ENCODE results near the gene PGRMC2. TPM values are rescaled to one million over a fixed set of nuclear protein-coding genes. Genes with fewer than 3 reads are reported as not detected.

PGRMC2 gene
- polyA plus RNA-seq, 3 donors = 6.3 to 13.9 (median 7.3) TPM

DNA sequence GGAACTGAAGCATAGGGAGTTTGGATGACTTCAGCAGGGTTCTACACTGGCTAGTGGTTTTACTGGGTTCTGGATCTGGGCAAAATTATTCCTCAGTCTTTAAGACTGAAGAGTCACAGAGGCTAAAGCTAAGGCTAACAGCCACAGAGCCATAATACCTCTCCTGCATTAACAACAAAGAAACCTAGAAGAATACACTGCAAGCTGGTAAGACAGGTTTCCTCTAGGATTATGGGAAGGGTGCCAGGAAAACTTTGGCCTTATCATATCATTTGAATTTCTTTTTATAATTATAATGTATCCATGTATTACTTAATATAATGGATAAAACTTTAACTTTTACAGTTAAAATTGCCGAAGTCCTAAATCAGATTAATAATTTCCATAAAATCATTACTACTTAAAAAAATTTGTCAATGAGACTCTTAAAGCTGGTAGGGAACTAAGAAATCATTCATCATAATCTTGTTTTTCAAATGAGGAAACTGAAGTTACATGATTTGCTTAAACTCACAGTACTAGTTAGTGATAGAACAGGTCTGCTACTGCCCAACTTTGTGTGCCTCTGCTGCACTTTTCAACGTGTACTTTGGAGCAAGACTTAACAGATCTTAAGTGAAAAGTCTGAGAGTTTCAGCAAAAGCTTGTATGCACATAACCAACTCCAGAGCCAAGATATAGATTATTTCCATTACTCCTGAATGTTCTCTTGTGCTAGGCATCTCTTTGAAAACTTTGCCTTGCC, 24.2 kb upstream of the PGRMC2 start:
- TF ChIP-seq CTCF (IDR thresholded peaks at IDR 0.05) = no peak
- H3K36me3 Mint-ChIP-seq = no peaks in the 10 kb centered on the region
- no peak for DNase-seq
- Histone ChIP-seq H3K9ac (ENCODE audit: insufficient read depth, low read length, poor library complexity, severe bottlenecking) (no peak overlapping the region), H3K4me3 (replicated peaks in 1 of 3; ENCODE audit: low read depth in 2 of 3, low read length in 3 of 3) (no peak overlapping the region), H3K9me3 (replicated peaks in 1 of 2; ENCODE audit: control insufficient read depth in 1 of 2, insufficient read depth in 1 of 2, low read length in 2 of 2) (no peaks in the 10 kb centered on the region), H3K36me3 (replicated peaks in 1 of 2; ENCODE audit: control insufficient read depth in 1 of 2, insufficient read depth in 2 of 2, low read length in 2 of 2) (no peaks in the 10 kb centered on the region), H3K4me1 (ENCODE audit: control insufficient read depth in 1 of 2, insufficient read depth in 2 of 2, low read length in 2 of 2) (no peaks in the 10 kb centered on the region), H3K27me3 (ENCODE audit: control insufficient read depth in 2 of 2, insufficient read depth in 2 of 2, low read length in 2 of 2) (no peaks in the 10 kb centered on the region), H3K79me2 (ENCODE audit: insufficient read depth, low read length) (no peaks in the 10 kb centered on the region), H3K4me2 (replicated peaks; ENCODE audit: extremely low read depth, low read length, poor library complexity, severe bottlenecking) (no peak overlapping the region), H2AFZ (ENCODE audit: insufficient read depth, low read depth, low read length, poor library complexity, severe bottlenecking) (no peak overlapping the region), H4K20me1 (ENCODE audit: insufficient read depth, low read length) (no peaks in the 10 kb centered on the region), H3K27ac (ENCODE audit: low read depth in 1 of 2, low read length in 2 of 2) (no peak overlapping the region)
- H3K27me3 Mint-ChIP-seq (ENCODE audit: low read depth in 3 of 3) = no peaks in the 10 kb centered on the region
- H3K4me1 Mint-ChIP-seq = no peaks in the 10 kb centered on the region
- no peak overlapping the region for H3K27ac Mint-ChIP-seq
- H3K4me3 Mint-ChIP-seq = no peak overlapping the region
- intact Hi-C loops (cut with micrococcal nuclease) = no loop called here
- H3K9me3 Mint-ChIP-seq = no peaks in the 10 kb centered on the region
- 83% methylated on average over 1 of the region's 2 CpGs for WGBS (ENCODE audit: insufficient coverage)

DNA sequence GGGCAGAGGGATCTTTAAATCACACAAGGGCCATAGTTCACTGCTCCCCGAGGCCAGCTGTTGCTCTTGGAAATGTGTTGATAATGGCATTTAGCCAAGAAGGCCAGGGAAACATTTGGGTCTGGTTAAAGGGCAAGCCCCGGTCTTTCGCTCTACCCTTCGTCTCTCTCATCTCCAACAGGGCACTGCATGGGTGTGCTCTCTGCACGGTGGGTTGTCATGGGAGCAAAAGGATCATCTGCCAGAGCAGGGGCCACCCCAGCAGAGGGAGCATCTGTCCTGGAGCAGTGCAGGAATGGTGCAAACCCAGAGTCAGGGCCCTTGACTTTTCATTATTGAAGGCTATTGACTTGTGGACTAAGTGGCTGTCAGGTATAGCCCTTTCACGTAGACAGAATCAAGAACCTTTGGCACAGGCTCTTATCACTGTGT, 22.7 kb upstream of the PGRMC2 start:
- Histone ChIP-seq H2AFZ (ENCODE audit: insufficient read depth, low read depth, low read length, poor library complexity, severe bottlenecking) (no peak overlapping the region), H3K4me3 (replicated peaks in 1 of 3; ENCODE audit: low read depth in 2 of 3, low read length in 3 of 3) (no peak overlapping the region), H3K9ac (ENCODE audit: insufficient read depth, low read length, poor library complexity, severe bottlenecking) (no peak overlapping the region), H3K4me1 (ENCODE audit: control insufficient read depth in 1 of 2, insufficient read depth in 2 of 2, low read length in 2 of 2) (no peaks in the 10 kb centered on the region), H3K4me2 (replicated peaks; ENCODE audit: extremely low read depth, low read length, poor library complexity, severe bottlenecking) (no peak overlapping the region), H3K27ac (ENCODE audit: low read depth in 1 of 2, low read length in 2 of 2) (no peak overlapping the region), H3K27me3 (ENCODE audit: control insufficient read depth in 2 of 2, insufficient read depth in 2 of 2, low read length in 2 of 2) (no peaks in the 10 kb centered on the region), H4K20me1 (ENCODE audit: insufficient read depth, low read length) (no peaks in the 10 kb centered on the region), H3K79me2 (ENCODE audit: insufficient read depth, low read length) (no peaks in the 10 kb centered on the region), H3K36me3 (replicated peaks in 1 of 2; ENCODE audit: control insufficient read depth in 1 of 2, insufficient read depth in 2 of 2, low read length in 2 of 2) (no peaks in the 10 kb centered on the region), H3K9me3 (replicated peaks in 1 of 2; ENCODE audit: control insufficient read depth in 1 of 2, insufficient read depth in 1 of 2, low read length in 2 of 2) (no peaks in the 10 kb centered on the region)
- H3K27ac Mint-ChIP-seq = no peak overlapping the region
- no peaks in the 10 kb centered on the region for H3K27me3 Mint-ChIP-seq (ENCODE audit: low read depth in 3 of 3)
- H3K36me3 Mint-ChIP-seq = peaks cover 0 to 4% of the 10 kb centered on the region in 2 donors
- DNase-seq = no peak
- intact Hi-C loops (cut with micrococcal nuclease) = no loop called here
- no peaks in the 10 kb centered on the region for H3K9me3 Mint-ChIP-seq
- no peak overlapping the region for H3K4me3 Mint-ChIP-seq
- WGBS (ENCODE audit: insufficient coverage) = 95% methylated on average over 6 of the region's 6 CpGs
- H3K4me1 Mint-ChIP-seq = no peaks in the 10 kb centered on the region
- TF ChIP-seq CTCF (IDR thresholded peaks at IDR 0.05) = no peak

Data from CD14-positive monocyte (primary cell).